ENCODE results near the gene UST.

The UST gene

DNA sequence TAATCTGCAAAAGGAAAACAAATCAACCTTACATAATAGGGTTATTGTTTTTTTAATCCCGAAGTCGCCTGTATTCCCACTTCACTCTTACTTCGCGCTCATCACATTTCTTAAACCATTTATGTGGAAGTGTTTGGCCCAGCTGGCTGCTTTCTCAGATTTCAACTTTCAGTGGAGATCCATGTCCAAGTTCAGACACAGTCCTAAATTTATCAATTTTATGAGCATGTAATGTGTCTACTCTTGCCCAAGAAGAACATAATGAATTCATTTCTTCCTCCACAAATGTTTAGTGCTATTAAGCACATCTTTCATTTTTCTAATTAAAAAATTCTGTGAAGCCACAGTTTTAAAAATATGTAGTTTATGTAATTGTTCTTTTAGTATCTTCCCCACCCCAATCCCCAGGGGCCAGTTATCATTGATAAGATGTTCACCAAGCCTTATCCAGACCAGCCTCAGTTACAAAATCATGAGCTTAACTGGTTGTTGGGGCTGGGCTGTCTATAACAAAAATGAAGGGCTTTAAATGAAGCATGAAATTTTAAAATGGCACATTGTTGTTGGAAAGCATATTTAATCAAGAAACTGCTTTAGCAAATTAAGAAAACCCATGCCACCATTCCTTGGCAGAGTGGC, 151.7 kb downstream of the UST start:
- no peak for DNase-seq (ENCODE audit: low read depth in 2 of 2)

DNA sequence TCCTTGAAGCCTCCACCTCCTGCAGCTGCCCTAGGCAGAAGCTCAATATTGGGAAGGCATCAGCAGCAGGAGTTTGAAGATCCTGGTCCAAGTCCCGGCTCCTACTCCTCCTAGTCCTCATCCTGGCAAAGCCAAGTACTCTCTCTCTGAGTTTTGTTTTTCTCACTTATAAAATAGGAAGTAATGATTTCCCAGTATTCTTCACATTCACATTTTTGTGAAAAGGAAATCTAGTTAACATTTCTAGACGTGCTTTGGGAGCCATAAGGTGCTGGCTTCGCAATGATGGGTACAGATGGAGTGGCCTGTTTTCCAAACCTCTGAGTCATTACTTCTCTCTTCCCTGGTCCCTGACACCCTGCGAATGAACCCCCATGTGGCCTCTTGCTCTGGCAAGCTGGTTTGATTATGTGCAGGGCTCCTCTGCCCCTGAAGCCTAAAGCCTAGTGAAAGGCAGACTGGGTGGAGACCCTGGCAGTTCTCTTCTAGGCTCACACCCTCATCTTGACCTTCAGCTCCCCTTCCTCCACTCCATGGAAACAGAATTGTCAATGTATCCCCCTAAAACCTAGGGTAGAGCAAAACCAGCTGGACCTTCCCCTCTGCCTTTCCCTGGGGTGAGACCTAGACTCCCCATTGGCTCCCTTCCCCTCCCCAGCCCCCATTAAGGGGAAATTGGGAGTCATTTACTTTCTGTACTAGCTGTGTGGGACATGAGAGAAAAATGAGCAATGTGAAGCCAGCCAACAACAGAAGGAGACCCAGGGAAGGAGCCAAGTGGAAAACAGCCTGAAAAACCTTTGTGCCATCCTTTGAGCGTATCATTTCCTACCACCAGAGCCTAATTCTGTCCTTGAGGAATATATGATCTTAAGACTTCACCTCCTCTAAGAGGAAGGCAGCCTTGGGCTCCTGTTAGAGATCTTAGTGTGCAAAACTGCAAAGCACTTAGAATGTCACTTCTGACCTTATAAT, 158.4 kb downstream of the UST start:
- no peak for DNase-seq (ENCODE audit: low read depth in 2 of 2)

DNA sequence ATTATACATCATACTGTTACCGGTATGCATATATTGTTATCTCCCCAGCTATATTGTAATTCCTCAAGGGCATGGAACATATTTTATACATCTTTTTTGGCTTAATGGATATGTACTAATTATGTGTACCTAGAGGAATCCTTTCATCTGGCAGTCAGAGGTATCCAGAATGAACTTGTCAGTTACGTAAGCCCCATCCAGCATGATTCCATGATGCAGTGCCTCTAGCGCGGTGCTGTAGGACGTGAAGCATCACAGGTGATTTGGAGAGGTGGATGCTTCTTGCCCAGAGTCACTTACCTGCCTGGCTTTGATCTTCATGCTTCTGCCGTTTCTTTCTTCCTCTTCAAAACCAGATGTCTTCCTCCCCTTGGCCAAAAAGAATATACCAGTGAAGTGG, 159.1 kb downstream of the UST start:
- DNase-seq (ENCODE audit: low read depth in 2 of 2): no peak

DNA sequence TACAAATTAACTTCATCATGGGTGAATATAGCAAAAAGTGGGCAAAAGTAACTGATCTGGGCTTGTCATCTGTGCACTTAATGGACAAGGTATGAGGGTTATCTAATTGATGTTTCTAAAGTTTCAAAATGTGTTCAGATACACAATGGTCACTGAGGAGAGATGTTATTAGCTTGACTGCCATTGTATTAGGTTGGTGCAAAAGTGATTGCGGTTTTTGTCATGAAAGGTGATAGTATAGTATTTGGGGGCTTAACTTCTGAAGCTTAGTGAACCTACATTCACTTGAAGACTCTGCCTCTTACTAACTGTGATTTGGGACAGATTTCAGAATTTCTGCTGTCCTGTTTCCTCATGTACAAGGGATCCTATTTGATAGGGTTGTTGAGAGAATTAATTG, 159.6 kb downstream of the UST start:
- DNase-seq (ENCODE audit: low read depth in 2 of 2): no peak

DNA sequence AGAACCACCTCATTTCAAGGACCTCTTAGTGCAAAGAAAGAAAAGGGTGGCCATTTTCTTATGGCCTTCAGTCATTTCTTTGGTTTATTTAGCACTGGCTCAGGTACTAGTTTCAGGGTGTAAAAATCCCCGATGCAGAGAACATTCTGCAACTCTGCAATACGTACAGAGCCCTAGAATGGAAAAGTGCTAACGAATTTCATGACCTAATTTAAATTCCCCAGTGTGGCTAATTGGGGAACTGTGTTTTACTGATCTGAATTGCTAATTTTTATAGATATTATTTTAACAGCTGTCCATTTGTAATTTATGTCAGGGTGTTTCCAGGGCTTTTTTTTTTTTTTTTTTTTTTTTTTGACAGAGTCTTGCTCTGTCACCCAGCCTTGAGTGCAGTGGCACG, 160.7 kb downstream of the UST start:
- no peak for DNase-seq (ENCODE audit: low read depth in 2 of 2)

DNA sequence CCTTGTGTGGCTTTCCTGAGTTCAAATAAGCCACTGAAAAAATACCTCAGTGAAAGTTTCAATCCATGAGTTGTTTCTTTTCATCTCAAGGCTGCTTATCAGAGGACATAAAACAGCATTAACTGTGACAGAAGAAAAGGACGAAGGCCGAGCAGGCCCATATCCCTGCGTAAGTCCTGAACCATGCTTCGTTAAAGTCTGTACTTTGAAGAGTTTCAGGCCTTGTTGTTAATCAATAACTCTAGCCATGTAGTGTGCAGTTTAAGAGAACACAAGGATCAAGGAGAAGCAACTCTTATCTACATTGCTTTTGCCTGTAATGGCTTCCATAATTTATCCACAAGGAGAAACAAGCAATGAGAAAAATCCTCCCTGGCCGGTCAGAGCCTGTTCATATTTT, 165.4 kb downstream of the UST start:
- no peak for DNase-seq (ENCODE audit: low read depth in 2 of 2)

DNA sequence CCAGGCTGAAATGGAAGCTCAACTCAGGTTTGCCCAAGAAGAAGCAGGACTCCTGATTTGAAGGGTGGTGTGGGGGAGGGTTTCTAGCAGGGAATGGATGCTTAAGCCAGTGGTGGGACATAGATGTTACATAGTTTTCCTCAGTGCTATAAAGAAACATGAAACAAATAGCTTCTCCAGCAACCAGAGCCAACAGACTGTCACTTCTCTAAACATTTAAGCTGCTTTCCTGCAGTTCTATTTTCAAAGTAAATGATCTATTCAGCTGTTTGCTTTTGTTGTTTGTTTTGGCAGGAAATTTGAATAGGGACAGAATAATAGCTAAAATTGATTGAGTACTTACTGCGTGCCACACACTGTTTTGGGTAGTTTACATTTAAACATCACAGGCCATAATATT, 169.0 kb downstream of the UST start:
- no peak for DNase-seq (ENCODE audit: low read depth in 2 of 2)

DNA sequence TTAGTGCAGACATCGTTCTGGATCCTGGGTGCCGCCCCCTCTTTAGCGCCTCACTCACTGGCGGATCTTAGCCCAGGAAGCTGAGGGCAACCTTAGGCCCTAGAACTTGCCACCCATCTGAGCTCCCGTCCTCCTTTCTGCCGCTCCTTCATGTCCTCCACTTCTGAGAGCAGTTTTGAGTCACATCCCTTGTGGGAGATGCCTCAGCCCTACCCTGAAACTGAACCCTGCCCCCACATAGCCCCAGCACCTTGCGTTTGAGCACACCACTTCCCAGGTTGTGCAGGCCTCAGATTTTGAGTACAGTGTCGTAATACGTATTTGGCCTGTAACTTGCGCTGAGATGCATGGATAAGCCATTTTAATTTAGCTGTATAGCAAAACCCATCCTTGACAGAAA, 169.7 kb downstream of the UST start:
- DNase-seq (ENCODE audit: low read depth in 2 of 2): peak in 1 of 2 donors; percentile 4

DNA sequence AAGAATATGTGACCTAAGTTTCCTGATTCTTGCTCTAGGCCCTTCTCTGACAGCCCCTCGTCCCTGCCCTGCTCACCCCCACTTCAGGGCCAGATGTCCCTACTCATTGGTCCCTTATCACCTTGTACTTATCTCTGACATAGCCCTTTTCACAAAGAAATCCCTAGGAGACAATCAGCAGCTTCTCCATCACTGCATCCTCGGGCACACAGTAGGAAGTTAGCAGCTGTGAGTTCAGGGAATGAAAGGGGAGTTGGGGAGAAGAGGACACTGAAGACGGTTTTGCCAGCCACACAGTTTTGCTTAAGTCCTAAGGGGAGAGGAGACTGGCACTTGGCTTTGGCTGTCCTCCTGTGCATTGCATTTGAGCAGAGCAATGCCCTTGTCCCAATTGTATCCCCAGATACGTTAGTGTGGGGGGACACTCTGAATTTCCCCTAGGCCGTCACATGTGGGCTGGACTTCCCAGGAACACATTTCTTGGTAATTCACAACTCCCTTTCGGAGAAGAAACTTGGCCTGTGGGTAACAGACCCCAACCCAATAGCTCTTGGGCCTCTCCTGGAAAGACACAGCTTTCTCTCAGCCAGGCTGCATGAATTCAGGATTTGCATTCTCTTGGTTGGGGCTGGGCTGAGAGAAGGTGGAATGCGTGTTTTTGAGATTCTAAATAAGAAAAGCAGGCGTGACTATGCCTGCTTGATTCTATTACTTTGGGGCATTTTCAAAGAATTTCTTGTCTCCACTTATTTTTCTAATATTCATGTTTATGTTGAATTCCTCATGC, 177.6 kb downstream of the UST start:
- DNase-seq (ENCODE audit: low read depth in 2 of 2): no peak

DNA sequence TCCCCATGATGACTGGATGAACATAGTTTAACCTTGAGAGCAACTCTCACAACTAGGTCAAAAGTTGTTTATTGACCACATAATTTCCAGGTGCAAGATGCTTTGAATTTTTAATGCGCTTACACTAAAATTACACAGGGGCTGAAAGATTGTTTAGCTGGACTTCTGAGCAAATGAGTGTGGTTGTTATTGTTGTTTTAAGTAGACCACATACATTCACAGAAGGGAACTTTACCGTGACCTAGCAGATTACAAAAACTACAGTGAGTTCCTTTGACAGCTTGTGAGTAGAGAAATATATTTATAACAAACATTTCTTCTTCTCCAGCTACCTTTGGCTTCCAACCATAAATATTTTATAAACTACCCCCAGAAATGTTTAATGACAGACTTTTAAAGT, 178.9 kb downstream of the UST start:
- no peak for DNase-seq (ENCODE audit: low read depth in 2 of 2)

DNA sequence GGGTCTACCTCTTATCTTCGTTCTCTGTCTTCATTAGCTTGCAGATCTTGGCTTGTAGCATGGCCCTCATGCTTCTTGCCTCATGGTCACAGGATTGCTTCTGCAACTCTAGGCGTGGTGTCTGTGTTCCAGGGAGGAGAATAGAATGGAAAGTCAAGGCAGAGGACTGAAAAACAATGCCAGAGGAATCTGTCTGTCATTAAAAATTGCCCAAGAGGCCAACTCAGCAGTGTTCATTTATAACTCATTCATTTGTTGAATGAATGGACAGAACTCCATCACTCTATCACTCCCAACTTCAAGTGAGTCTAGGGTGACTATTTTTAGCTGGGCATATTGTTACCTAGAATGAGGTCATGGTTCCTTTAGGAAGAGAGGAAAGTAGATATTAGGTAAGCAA, 179.6 kb downstream of the UST start:
- no peak for DNase-seq (ENCODE audit: low read depth in 2 of 2)

DNA sequence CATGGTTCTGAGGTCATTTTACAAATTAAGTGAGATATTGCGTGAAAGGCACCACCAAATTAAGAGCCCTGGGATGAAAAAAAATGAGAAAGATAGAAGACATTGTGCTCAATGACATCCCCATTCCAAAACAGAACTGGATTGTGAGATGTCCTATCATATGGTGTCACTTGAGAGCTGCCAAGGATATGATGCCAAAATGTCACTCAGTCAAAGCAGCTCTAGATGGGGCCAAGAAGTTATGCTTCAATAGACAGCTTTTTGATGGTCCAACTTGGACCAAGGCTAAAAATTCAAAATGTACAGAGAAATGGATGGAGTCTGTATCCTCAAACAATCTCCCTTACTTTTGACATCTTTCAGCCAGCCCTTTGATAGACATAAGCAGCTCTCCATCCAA, 180.8 kb downstream of the UST start:
- DNase-seq (ENCODE audit: low read depth in 2 of 2): no peak

DNA sequence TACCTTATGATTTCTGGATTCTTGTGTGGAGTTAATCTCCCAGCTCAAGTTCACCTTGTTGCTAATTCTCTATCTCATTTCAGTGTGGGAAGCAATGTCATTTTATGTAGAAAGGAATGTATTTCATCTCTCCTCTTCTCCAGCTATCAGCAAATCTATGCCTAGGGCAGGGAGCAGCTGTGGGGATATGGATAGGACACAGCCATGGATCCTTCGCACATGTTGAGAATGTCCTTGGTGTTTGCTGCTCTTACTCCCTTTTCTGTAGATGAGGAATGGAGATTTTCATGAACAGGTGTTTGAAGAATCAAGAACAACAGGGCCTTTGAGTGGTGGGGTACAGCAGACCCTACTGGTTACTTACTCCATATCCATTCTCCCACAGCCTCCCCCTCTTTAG, 182.0 kb downstream of the UST start:
- no peak for DNase-seq (ENCODE audit: low read depth in 2 of 2)

DNA sequence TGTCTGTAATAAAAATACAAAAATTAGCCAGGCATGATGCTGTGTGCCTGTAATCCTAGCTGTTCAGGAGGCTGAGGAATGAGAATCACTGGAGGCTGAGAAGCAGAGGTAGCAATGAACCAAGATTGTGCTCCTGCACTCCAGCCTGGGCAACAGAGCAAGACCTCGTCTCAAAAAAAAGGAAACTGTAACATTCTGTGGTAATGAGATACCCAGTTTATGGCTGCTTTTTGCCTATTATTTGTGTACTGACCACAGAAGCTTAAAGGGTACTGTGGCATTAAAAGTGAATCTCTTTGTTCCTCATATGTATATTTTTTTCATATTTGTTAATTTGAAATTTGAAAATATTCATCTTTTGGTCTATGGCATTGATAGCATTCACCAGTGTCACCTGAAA, 185.4 kb downstream of the UST start:
- DNase-seq (ENCODE audit: low read depth in 2 of 2): no peak

DNA sequence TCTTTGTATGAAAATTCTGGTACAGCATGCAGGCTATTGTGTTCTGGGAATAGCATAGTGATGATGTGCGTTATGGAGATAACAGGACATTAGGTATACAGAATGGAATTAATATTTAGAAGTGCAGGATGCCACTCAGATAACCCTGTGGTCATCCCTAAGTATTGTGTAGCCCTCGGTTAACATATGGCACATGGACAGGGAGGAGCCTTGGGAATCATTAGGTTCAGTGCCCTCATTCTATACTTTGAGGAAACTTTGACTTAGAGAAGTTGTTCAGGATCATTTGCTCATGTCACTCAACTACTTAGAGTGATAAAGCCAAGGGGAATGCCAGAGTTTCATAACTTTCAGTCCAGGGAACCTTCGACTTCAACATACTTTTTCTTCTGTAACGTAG, 185.9 kb downstream of the UST start:
- DNase-seq (ENCODE audit: low read depth in 2 of 2): no peak

DNA sequence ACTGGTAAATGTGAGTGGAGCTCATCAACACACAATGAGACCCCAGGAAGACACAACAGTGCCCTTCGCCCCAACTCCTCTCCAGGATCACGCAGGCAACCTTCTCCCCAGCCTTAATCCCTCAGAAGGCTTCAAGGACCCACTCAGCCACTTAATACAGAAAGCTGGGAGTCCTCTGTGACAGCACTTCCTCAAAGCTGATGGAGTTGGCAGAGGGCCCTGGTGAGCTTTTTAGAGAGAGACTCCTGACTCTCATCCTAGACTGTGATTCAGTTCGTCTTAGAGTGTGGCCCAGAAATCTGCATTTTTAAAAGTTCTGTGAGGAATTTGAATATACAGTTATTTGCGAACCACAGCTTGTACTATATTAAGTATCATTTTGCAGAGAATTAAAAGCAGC, 187.7 kb downstream of the UST start:
- DNase-seq (ENCODE audit: low read depth in 2 of 2): no peak

DNA sequence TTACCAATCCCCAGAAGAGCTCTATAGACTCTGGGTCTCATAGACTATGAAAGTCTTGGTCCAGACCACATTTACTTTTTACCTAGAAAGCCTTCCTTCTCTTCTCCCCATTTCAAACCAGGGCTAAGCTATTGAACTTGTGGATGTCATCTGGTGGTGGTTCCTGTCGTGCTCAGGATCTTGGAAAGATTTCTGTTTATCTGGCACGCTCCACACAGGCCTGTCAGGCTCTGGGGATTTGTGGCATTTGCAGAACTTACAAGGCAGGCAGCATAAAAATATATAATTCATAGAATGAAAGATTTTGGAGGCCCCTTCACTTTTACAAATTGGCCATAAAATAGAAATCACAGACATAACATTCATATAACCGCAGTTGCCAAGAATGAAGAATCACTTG, 188.1 kb downstream of the UST start:
- DNase-seq (ENCODE audit: low read depth in 2 of 2): no peak

DNA sequence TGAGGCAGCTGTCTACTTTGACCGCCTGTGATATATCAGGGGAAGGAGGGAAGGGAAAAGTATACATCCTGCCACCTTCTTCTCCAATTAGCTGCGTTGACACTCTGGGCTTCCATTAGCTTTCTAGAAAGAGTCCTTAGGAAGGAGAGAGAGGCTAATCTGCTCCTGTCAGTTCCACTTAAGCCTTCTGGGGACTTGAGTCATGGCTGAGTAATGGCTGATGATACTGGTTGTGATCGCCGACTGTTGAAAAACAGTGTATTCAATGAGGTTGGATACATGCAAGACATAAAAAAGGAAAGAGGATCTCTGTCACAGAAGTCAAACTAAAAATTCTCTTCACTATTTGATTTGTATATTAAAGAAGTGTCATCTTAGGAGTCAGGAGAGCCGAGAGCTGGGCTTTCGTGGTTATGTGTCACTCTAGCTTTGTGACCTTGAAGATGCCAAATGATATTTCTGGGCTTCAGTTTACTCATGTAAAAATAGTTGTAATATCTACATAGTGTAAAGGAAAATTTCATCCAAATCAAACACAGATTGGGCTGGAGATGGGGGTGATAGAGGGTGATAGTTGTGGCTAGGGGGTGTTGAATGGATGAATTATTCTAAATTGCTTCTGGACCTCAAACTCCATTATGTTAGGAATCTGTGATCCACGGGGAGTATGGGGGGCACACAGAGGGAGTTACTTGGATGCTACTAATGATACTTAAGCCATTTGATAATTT, 189.0 kb downstream of the UST start:
- no peak for DNase-seq (ENCODE audit: low read depth in 2 of 2)

DNA sequence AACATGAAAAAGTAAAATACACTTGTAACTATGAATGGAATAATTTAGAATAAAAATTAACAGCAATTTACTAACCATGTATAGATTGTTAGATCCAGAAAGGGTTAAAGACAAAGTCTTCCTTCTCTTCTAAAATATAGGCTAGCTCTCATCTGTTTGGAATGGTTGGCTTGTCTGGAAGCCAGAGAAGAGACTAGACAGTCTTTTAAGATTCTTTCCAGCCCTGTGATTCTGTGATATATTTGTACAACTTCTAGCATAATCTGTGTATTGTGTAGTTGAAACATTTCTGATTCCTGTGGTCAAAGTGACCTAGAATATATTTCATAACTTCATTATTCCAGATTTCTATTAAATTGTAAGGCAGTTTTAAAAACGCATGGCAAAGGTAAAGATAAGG, 196.6 kb downstream of the UST start:
- no peak for DNase-seq (ENCODE audit: low read depth in 2 of 2)

DNA sequence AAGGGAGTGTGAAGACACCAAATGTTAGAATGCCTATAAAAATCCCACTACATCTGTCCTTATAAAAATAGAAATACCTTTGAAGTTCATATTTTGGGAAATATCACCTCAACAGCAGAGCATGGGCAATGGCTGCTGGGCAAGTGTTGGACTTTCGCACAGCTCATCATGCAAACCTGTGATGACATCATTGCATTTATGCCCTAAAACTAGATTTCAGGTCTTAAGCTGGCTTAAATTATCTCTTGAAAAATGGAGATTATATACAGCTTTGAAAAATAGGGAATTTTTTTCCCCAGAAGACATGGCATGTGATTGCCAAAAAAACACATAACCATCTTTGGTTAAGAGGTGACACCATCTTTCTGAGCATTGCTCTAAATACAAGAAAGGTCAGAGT, 197.8 kb downstream of the UST start:
- no peak for DNase-seq (ENCODE audit: low read depth in 2 of 2)

DNA sequence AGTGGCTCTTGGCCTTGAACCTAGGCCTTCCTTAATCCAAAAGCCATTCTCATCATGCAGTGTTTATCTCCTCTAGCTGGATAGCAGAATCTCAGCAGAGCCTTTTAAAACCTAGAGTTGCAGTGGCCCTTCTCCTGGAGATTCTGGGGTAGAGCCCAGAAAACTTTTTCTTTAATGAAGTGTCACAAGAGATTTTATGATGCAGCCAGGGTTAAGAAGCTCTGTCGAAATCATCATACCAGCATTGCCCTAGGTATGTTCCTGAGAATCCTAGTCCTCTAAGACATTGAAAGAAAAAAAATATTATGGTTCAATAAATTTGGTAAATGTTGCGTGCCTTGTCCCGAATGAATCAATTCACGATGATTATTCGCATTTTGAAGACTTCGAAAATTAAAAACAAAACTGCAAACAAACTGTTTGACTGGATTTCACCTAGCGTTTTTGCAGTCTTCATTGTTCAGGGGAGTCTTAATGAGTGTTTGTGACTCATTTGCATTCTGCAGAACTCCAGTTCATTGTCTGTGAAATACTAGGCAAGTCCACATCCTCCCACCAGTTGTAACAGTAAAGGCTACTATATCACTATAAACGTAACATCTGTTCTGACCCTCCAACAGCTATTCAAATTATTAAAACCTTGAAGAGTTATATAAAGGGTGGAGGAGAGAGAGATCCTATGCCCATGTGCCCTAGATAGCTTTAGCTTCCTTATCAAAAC, 198.6 kb downstream of the UST start:
- no peak for DNase-seq (ENCODE audit: low read depth in 2 of 2)

Data from stimulated activated CD8-positive, alpha-beta memory T cell treated with anti-CD3 and anti-CD28 coated beads, Interleukin-15, amount 100 ng/mL, for 48 hours (primary cell).